Measurements from ENCODE around the gene CRIP1.

Gene CRIP1

DNA sequence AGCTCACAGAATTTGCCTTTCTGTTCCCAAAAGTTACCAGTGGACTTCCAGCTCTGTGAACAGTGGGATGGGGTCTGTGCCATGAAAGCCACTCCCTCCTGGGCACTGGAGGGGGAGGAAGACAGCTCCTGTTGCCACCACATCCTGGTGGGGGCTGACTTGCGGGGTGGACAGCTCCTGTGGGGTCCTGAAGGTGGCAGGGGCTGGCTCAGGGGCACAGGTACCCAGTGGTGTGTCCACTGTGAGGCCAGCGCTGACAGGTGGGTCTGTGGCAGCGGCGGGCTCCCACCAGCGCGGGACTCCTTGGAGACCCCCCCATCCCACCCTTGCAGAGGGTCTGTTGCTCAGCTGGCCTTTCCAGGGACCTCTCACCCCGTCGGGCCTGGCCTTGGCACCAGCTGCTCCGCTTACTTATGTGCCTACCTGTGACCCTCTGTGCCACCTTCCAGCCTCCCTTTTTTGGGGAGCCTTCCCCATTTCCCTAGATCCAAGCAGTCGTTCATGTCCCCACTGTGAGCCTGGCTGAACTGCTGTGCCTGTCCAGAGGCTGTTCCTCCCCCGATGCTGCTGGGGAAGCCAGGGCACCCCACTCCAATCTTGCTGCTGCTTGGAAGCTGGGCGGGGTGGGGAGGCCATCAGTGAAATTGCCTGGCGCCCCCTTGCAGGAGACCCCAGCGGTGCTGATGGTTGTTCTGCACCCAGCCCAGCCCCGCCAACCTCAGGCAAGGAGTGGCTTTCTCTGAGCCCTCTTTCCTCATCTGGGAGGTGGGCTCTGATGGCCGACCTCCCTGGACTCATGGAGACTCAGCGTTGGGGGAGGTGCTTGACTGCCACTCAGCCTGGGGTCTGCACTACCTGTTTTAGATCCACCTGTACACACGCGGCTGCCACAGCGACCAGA is 6.5 kb downstream of the CRIP1 start:
- DNase-seq (ENCODE audit: low read depth) = no peak

DNA sequence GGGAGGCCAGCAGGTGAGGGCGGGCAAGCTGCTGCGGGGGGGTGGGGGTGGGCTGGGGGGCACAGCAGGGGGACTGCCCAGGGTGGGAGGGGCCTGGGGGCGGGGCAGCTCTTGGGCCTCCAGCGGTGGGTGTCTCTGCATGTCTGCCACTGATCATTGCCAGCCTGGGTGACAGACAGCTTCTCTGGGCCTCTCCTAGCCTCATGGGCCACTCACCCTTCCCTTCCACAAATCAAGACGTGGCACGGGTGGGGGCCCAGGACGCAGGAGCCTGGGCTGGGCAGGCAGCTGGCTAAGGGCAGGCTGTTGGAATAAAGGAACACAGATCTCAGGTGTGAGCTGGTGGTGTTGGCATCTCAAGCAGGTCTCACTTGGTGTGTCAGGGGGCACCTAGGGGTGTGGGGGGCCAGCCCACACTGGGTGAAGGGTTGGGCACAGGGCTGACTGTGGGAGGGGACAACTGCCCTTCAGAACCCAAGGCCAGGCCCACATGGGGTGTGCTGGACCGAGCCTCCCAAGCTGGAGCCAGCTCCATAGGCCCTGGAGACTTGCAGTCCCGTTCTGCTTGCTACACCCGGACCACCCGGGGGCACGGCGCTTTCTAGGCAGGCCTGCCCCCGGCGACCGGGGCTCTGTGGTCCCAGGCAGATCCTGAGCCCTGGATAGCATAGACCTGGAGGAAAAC is 7.4 kb downstream of the CRIP1 start:
- DNase-seq (ENCODE audit: low read depth) = no peak

DNA sequence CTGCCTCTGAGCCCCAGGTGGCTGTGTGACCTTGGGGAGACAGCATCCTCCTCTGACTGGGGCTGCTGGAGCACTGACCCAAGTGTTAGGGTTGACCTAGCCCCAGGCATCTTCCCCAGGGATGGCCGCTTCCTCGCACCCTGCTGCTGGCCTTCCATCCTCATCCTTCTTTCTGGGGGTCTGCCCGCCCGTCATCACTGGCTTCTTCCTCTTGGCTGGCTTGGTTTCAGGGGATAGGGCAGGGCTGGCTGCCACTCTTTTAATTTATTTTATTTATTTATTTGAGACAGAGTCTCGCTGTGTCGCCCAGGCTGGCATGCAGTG is 7.9 kb downstream of the CRIP1 start:
- DNase-seq (ENCODE audit: low read depth) = no peak

DNA sequence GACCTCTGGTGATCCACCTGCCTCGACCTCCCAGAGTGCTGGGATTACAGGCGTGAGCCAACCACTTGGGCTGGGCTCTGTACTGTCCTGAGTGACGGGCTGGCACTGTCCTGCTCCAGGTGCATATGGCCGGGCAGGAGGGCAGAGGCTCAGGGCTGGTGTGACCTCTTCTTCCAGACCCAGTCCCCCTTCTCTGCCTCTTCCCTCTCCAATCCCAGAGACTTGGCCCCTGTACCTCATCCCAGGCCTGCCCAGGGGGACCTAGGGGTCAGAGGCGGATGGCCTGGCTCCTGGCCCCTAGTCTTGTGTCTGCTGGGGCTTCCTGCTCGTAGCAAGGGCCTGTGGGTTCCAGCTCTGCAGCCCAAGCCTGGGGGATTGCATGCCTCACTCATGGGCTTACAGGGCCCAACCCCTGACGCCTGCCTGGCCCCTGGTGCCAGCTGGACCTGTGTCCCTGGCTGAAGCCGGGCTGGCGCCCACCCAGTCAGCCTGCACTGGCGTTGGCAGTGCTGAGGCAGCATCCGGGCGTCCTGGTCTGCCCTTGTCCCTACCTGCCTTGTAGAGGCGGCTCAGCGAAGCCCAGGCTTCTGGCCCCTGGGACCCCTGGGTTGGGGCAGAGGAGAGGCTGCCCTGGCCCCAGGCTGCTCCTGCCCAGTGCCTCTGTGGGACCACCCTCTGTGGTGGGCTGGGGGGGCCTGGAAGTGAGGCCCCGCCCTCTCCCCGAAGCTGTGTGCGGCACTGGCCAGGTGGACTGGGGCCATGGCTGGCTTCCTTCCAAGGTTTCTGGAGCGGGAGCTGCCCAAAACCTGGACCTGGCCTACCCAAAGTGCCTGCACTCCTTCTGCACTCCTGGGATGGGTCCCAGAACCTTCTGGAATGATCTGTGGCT is 8.7 kb downstream of the CRIP1 start:
- no peak for DNase-seq (ENCODE audit: low read depth)

DNA sequence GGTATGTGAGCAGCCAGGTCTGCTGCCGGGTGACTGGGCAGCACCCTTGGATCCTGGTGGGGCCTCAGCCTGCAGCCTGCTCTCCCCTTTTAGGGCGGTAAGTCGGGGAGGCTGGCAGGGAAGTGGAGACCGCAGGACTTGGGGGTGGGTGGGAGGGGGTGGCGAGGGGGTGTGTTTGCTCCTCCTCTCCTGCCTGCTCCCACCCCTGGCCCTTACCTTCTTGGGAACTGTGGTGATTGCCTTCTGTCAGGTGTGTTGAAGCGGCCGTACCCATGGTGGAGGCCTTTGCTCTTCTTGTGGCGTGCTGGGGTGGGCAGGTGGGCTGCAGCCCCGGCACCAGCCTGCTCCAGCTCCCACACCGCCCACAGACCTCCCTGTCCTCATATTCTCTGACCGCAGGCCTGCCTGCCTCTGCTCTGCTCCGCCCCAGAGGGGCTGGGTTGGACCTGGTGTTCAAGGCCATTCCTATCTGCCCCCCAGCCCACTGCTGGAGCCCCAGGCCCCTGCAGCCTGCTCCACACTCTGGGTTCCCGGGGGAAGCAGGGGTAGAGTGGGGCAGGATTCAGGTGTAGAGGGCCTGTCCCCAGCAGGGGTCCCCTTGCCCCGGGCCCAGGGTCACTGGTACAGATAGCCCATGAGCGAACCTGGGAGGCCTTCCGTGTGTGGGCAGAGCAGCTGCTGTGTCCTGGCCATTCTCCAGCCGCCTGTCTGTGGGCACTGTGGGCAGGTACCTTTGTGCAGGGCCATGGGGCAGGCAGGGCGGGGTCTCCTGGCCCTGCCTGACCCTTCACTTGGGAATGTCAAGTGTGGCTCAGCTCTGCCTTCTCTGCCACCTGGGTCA is 9.5 kb downstream of the CRIP1 start:
- no peak for DNase-seq (ENCODE audit: low read depth)

DNA sequence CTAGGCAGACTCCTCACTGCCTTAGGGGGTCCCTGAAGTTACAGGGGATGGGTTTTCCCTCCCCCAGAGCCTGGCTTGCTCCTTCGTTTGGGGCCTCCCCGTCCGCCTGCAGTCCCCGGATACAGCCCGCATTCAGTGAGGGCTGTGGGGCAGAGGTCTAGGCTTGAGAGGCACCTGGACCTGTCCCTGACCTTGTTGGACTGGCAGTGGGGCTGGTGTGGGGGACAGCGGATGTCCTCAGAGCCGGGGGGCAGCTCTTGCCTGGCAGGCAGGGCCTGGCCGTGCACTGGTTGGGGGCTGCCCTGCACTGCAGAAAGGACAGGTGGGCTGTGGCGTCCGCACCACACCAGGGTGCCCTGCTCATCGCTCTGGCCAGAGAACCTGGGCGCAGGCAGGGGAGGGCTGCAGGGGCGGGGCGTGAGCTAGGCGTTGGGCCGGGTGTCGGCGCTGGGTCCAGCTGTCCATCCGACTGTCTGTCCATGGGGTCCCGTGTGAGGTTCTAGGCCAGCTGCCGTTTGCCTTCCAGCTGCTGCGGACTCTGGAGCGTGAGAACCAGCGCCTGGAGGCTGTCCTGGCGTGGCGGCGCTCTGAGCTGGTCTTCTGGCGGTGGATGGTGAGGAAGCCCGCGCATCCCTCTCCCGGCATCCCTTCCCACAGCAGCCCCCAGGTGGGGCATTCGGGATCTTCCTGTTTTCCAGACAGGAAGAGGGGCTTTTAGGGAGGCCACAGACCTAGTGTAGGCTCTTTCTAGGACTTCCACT is 10.3 kb downstream of the CRIP1 start:
- no peak for DNase-seq (ENCODE audit: low read depth)

DNA sequence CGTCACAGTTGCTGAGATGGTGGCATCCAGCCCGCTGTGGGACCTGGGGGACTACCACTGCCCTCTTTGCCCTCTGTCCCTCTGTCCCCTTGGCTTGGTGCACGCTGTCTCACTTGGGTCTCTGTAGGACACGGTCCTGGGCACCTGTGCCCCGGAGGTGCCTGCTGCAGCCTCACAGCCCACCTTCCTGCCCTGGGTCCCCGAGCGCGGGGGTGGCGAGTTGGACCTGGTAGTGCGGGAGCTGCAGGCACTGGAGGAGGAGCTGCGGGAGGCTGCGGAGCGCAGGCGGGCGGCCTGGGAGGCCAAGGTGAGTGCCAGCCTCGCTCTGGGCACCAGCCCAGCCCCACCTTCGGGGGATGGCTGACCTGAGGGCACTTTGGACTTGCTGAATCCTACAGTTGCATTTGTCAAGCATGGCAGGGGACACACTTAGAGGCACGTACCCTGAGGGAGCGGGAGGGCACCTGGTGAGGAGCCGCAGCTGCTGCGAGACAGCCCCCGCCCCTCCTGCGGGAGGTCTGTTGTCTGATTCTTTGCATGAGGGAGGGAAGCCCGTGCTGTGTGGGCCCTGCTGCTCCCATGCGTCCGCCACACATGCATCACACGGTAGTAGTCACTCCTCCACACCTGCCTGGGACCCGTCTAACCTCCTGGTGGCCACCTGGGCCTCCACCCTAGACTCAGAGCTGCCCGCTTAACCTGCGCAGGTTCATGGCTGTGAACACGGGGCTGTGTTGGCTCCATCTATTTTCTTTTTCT is 11.2 kb downstream of the CRIP1 start:
- DNase-seq (ENCODE audit: low read depth) = no peak

DNA sequence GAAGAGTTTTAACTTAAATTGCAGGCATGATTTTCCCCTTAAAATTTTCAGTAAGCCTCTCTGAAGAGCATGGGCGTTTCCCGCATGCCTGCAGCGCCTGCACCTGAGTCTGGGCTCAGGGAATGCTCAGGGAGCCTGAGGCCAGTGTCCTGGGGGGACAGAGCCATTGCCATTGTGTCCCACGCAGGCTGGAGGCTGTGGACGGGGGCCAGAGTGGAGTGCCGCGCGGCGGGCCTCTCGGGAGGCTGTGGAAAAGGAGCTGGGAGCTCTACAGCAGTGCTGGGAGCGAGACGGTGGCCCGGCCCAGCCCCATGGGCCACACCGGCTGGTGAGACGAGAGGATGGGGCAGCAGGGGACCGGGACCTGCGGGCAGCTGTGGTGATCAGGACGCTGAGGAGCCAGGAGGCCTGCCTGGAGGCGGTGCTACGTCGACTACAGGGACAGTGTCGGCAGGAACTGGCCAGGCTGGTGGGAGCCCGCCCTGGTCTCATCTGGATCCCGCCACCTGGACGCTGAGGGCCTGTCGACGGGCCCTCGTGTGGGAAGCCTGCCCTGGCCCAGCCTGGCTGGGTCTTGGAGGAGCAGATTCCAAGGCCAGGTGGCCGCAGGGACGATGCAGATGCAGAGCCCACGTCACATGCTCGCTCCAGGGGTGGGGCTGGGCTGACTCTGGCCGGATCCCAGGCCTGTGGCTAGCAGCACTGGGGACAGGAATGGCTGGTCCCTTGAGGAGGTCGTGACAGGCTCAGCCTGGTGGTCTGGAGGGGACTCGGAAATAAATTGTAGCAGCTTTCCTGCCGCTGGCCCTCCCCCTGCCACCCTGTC is 12.0 kb downstream of the CRIP1 start:
- no peak for DNase-seq (ENCODE audit: low read depth)

DNA sequence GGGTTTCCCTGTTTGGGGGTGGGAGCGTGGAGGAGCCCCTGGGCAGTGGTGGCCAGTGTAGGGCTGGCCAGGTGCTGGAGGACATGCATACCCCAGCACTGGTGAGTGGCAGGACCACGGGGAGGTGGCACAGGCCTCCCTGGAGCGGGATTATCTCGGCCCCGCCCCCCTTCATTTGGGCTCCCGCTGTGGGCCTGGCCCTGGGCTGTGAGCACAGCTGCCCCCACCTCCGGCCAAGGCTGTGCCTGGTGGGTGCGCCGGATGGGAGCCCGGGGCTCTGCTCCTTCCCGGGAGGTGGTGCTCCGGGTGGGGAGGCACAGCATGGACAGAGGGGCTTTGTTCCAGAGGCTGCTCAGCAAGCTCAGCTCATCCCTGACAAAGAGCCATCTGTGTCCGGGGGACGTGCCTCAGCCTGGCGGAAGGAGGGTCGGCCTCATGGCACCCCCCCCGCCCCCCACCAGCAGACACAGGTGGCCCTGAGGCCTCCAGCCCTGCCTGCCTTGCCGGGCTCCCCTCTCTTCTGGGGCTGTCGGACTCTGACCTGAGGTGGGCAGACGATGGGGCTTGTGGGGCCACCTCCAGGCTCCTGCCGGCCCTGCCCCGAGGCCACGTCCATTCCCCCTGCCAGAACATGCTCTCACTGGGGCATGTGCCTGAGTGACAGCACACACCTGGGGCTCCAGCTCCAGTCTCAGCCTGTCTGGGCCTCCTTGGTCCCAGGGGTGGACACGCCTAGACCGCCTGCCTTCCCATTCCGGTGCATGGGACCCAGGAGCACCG is 12.8 kb downstream of the CRIP1 start:
- no peak for DNase-seq (ENCODE audit: low read depth)

DNA sequence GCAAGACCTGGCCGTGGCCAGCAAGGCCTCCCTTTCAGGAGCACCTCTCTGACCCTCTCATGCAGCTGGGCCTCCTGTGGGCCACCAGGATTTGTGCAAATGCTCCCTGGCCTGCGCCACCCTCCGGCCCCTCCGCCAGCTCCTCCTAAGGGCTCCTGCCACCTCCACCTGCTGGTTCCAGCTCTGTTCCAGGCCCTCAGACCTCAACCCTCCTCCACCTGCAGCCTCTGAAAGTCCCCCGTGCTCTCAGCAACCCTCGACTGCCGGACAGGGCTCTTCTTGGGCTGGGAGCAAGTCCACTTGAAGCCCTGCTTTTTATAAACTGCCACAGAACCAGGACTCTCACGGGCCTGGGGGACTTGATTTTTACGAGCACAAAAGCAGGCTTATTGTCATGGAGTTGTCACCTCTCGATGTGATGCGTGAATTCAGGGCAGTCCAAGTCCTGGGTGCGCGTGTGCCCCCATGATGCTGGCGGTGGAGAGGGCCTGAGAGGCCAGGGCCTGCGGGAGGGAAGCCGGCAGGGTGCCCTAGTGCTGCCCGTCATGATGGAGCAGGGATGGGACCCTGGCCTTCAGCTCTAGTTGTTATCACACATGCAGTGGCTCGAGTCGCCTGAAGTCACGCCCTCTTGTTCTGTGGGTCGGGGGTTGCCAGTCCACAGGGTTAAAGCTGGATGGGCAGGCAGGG is 13.5 kb downstream of the CRIP1 start:
- DNase-seq (ENCODE audit: low read depth) = no peak

DNA sequence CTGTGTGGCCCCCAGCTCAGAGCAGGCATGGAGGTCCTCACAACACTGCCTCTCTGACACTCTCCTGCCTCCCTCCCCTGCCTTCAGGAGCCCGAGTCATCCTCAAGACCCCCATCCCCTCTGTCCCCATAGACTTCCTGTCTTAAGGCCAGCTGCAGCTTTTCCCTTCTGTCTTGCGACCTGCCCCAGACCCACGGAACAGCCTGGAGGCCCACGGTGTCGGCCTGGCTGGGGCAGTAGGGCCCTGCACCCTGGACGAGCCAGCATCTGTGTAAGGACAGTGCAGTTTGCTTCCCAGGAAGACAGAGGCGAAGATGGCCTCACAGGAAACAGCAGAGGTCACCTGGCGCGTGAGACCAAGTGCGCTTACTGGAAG is 14.0 kb downstream of the CRIP1 start:
- no peak for DNase-seq (ENCODE audit: low read depth)

DNA sequence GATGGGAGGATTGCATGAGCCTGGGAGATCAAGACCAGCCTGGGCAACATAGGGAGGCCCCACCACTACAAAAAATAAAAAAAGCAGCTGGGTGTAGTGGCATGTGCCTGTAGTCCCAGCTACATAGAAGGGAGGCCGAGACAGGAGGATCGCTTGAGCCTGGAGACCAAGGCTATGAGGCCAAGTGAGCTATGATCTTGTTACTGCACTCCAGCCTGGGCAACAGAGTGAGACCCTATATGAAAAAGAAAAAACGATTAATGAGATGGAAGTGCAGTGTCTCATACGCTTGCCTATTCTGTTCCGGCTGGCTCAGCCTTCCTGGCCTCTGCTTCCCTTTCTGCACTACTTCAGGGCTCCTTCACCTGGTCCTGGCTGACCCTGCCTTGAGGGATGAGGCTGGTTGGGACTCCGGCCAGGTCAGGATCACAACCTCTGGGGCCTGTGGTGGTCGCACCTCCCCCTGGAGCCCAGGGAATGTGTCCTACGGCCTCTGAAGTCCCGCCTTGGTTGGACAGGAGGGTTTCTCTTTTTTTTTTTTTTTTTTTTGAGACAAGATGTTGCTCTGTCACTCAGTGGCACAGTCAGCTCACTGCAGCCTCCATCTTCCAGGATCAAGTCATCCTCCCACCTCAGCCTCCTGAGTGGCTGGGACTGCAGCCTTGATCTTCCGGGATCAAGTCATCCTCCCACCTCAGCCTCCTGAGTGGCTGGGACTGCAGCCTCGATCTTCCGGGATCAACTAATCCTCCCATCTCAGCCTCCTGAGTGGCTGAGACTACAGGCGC is 15.0 kb downstream of the CRIP1 start:
- no peak for DNase-seq (ENCODE audit: low read depth)

DNA sequence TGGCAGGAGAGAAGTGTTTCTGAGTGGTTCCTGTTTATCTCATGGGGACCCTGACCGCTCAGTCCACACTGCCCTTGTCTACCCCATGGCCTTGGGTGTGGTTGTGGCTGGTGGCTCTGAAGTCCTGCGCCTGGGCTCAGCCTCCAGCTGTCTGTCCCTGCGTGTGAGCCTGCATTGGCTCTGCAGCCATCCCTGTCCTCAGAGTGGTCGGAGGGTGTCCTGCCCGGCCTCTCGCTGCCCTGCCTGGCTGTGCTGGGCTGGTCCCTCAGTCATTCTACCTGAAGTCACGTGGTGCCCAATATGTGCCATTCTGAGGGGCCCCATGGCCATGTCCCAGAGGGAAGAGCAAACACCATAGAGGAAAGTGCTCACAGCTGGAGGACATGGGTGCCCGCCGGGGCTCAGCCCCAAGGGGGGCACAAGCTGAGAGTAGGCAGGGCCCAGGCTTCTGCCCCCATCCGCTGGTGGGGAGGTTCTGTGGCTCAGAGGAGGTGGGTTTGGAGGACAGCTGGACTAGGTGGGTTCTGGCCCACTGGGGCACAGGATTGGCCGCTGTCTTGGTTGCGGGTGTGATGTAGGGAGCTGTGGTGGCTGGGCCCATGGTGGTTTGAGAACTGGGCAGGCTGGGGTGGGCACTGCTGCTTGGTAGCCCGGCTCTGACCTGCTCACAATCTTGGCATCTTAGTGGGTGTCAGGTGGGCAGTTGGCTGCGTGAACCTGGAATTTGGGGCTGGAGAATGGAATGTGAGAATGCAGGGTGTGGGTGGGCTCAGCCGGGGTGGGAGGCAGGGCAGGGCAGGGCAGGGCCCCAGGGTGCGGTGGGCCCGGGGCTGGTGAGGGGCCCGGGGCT is 16.0 kb downstream of the CRIP1 start:
- no peak for DNase-seq (ENCODE audit: low read depth)

DNA sequence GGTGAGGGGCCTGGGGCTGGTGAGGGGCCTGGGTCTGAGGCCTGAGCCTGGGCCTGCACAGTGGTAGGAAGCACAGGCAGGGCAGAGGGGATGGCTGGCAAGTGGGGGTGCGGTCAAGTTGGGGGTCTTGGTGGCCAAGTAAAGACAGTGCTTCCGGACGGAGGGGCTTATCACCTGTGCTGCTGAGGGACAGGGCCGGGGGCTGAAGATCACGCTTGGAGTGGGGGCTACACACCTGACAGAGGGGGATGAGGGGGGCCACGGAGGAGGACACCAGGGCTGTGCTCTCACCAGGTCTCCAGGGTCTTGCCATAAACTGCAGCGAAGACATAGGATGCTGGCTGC is 16.6 kb downstream of the CRIP1 start:
- no peak for DNase-seq (ENCODE audit: low read depth)

DNA sequence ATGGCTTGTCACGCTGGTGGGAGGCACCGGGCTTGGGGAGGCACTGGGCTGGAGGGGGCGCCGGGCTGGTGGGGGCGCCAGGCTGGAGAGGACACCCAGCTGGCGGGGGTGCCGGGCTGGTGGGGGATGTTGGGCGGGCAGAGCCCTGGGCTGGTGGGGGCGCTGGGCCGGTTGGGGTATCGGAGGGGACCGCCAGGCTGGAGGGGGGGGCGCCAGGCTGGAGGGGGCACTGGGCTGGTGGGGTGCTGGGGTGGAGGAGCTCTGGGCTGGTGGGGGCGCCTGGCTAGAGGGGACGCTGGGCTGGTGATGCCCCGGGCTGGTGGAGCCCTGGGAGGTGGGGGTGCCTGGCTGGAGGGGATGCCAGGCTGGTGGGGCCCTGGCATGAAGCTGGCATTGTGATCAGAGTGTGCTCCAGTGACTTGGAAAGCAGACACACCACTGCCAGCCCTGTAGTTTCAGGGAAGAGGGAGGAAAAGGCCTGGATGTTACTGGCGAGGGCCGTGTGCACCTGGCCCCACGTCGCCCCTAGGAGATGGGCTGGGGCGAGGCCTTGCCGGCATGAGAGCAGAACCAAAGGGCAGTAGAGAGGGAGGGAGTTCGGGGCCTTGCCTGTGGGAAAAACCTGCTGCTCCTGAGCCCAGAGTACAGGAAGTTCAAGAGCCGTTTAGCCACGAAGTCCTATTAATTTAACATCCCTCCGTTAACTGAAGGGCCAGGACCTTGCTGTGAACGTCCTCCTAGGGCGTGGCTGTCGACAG is 17.4 kb downstream of the CRIP1 start:
- DNase-seq (ENCODE audit: low read depth) = no peak

DNA sequence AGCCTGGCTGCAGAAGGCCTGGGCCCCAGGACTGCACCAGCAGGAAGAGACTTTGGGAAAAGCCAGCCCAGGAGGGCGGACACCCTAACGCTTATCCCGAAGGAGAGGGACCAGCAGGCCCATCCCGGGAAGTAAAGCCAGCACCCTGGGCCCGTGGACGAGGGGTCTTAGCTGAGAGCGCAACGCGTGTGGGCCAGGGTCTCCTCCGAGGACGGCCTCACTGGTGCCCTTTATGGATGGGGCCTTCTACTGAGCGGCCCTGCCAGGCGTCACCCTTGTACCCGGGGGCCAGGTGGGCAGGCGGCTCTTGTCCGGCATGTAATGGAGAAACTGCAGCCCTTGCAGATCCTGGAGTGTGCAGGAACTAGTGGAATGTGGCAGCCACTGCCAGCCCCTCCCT is 18.4 kb downstream of the CRIP1 start:
- no peak for DNase-seq (ENCODE audit: low read depth)
